Right atrium auricular region (tissue), 2 donors: ENCODE data around the gene UGT1A8. TPM values are rescaled to one million over a fixed set of nuclear protein-coding genes. Genes with fewer than 3 reads are reported as not detected.
"Not testable (repeated sequence)": the region's sequence is repeated elsewhere in the genome, so short reads cannot be mapped to it uniquely, and the experiment has no call there.

Source experiments
- DNase-seq: peaks from one replicate; pipeline ENCODE4 v3.0.0-alpha.2; 2019; ENCODE audit warnings: low spot score
- H3K27ac ChIP-seq, 2 donors: fragments of 200-600 bp; sonication (generic); 1 replicate in 1 of 2; 2 replicates in 1 of 2; pipeline ENCODE4 v1.5.1; 2016 to 2019
- H3K27me3 ChIP-seq, 2 donors: fragments of 200-600 bp; sonication (generic); one replicate each; pipeline versions ENCODE4 v1.5.1 to v1.6.0; 2017 to 2019
- H3K36me3 ChIP-seq: fragments of 200-600 bp; sonication (generic); one replicate; pipeline ENCODE4 v1.5.1; 2016
- H3K4me1 ChIP-seq, 2 donors: fragments of 200-600 bp; sonication (generic); one replicate each; pipeline versions ENCODE4 v1.5.1 to v1.6.0; 2017 to 2019
- H3K4me3 ChIP-seq, 2 donors: fragments of 200-600 bp; sonication (generic); 1 replicate in 1 of 2; 2 replicates in 1 of 2; pipeline ENCODE4 v1.5.1; 2017 to 2019; ENCODE audit warnings: mild to moderate bottlenecking in 1 of 2, moderate library complexity in 1 of 2
- H3K9me3 ChIP-seq, 2 donors: fragments of 200-600 bp; sonication (generic); one replicate each; pipeline ENCODE4 v1.5.1; 2019
- total RNA-seq, 2 donors: library from RNA; depleted of rRNA; stranded (reverse); fragments of >200 nt; gene quantifications; one replicate each; pipeline ENCODE4 v1.1.0, GENCODE V29; 2016
- TF ChIP-seq, protein P1 (sequence below), 2 donors: fragments of 200-600 bp; sonication (generic); IDR thresholded peaks; one replicate each; pipeline ENCODE4 v1.5.1; 2019; ENCODE audit warnings: antibody characterized with exemption in 2 of 2

Gene UGT1A8
- total RNA-seq, 2 donors from 2014 or later = not detected

DNA sequence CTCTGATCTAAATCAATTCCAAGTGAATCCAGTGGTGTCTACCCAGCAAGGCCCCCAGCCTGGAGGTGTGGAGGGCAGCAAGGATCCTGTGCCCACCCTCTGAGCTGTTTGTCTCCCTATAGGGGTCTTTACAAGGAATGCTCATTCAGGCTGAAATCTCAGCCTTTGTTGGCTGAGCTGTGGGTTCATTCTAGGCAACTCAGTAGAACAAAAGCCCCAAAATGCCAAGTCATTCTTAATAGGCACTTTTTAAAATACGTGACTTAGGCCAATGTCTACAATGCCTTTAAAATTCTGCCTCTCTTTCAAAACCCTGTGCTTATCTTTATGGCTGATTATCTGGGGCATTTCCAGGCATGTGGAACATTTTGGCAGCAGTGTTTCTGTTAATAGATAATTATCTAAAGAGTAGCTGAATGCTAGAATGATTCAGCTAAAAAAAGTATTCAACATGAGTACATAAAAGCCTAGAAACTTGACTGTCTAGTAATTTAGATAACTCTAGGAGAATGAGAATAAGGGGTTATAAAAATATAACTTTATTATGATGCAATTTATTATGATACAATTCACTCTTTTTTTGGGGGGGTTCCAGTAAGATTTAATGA lies 82.7 kb downstream of the UGT1A8 start:
- no peaks in the 10 kb centered on the region for H3K36me3 ChIP-seq
- no peaks in the 10 kb centered on the region for H3K4me1 ChIP-seq
- H3K4me3 ChIP-seq = no peak overlapping the region
- H3K27ac ChIP-seq = no peak overlapping the region
- DNase-seq = no peak
- TF ChIP-seq, protein P1, sequence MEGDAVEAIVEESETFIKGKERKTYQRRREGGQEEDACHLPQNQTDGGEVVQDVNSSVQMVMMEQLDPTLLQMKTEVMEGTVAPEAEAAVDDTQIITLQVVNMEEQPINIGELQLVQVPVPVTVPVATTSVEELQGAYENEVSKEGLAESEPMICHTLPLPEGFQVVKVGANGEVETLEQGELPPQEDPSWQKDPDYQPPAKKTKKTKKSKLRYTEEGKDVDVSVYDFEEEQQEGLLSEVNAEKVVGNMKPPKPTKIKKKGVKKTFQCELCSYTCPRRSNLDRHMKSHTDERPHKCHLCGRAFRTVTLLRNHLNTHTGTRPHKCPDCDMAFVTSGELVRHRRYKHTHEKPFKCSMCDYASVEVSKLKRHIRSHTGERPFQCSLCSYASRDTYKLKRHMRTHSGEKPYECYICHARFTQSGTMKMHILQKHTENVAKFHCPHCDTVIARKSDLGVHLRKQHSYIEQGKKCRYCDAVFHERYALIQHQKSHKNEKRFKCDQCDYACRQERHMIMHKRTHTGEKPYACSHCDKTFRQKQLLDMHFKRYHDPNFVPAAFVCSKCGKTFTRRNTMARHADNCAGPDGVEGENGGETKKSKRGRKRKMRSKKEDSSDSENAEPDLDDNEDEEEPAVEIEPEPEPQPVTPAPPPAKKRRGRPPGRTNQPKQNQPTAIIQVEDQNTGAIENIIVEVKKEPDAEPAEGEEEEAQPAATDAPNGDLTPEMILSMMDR (IDR thresholded peaks at IDR 0.05) = no peak
- H3K9me3 ChIP-seq = peaks cover 0 to 6% of the 10 kb centered on the region in 2 donors
- H3K27me3 ChIP-seq = no peaks in the 10 kb centered on the region

DNA sequence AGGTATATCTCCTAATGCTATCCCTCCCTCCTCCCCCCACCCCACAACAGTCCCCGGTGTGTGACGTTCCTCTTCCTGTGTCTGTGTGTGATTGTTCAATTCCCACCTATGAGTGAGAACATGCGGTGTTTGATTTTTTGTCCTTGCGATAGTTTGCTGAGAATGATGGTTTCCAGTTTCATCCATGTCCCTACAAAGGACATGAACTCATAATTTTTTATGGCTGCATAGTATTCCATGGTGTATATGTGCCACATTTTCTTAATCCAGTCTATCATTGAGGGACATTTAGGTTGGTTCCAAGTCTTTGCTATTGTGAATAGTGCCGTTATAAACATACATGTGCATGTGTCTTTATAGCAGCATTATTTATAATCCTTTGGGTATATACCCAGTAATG lies 83.4 kb downstream of the UGT1A8 start:
- not testable (repeated sequence) for H3K9me3 ChIP-seq, DNase-seq, H3K36me3 ChIP-seq, H3K27me3 ChIP-seq, H3K4me3 ChIP-seq, H3K27ac ChIP-seq, H3K4me1 ChIP-seq

DNA sequence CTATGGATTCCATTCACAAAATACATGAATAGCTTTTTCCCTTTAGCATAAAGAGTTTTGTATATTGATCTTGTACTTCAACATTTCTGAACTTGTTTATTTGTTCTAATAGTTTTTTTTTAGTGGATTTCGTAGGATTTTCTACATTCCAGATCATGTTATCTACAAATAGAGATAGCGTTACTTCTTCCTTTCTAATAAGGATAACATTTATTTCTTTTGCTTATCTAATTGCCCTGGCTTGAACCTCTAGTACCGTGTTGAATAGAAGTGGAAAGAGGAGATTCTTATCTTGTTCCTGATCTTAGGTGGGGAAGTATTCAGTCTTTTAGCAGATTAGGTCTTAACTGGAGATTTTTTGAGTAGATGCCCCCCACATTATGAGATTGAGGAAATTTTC lies 84.8 kb downstream of the UGT1A8 start:
- Histone ChIP-seq H3K36me3 (no peaks in the 10 kb centered on the region), H3K4me1 (no peaks in the 10 kb centered on the region), H3K9me3 (peaks cover 0 to 6% of the 10 kb centered on the region in 2 donors), H3K4me3 (no peak overlapping the region), H3K27me3 (no peaks in the 10 kb centered on the region), H3K27ac (no peak overlapping the region)
- DNase-seq = no peak
- TF ChIP-seq, protein P1 (IDR thresholded peaks at IDR 0.05) = no peak

DNA sequence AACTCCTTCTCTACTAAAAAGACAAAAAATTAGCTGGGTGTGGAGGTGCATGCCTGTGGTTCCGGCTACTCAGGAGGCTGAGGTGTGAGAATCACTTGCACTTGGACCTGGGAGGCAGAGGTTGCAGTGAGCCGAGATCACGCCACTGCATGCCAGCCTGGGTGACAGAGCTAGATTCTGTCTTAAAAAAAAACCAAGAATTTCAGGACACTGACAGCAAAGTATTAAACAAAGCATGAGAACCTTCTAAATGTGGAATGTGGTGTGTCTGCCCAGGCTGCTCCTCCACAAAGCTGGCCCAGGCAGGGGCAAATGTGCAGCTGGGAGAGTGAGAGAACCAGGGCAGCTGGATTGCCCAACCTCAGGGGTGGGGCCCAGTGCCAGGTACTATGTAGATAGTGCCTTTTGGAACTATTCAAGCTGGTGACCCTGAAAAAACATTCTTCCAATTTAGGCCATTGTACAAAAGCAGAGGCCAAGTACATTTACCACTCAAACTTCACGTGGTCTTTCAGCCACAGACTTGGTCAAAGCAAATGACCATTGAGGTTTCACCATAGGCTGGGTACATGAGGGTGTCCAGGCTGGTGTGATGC lies 88.6 kb downstream of the UGT1A8 start:
- H3K4me1 ChIP-seq = no peaks in the 10 kb centered on the region
- no peaks in the 10 kb centered on the region for H3K27me3 ChIP-seq
- H3K4me3 ChIP-seq = no peak overlapping the region
- no peak for DNase-seq
- no peak overlapping the region for H3K27ac ChIP-seq
- H3K9me3 ChIP-seq = peaks cover 0 to 6% of the 10 kb centered on the region in 2 donors
- H3K36me3 ChIP-seq = no peaks in the 10 kb centered on the region
- TF ChIP-seq, protein P1 (IDR thresholded peaks at IDR 0.05) = no peak

DNA sequence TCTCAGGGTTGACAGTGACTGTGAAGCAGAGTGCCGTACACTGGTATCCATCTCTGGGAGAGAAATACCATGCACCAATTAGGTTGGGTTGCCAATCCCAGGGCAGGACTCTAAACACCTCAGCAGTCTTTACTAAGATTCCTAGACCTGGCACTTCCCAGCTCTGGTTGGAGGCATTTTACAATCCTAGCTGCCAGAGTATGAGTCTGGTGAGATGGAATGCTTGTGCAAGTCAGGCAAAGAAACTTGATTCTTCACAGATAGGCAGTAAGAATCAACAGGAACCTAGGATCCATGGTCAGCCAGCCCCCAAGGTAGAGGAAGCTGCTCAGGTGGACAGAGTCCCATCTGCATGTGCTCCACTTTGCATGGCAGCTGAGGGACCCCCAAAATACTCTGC lies 89.3 kb downstream of the UGT1A8 start:
- no peak for DNase-seq
- Histone ChIP-seq H3K27me3 (no peaks in the 10 kb centered on the region), H3K4me3 (no peak overlapping the region), H3K36me3 (no peaks in the 10 kb centered on the region), H3K4me1 (no peaks in the 10 kb centered on the region), H3K27ac (no peak overlapping the region), H3K9me3 (peaks cover 0 to 6% of the 10 kb centered on the region in 2 donors)
- TF ChIP-seq, protein P1 (IDR thresholded peaks at IDR 0.05) = no peak

DNA sequence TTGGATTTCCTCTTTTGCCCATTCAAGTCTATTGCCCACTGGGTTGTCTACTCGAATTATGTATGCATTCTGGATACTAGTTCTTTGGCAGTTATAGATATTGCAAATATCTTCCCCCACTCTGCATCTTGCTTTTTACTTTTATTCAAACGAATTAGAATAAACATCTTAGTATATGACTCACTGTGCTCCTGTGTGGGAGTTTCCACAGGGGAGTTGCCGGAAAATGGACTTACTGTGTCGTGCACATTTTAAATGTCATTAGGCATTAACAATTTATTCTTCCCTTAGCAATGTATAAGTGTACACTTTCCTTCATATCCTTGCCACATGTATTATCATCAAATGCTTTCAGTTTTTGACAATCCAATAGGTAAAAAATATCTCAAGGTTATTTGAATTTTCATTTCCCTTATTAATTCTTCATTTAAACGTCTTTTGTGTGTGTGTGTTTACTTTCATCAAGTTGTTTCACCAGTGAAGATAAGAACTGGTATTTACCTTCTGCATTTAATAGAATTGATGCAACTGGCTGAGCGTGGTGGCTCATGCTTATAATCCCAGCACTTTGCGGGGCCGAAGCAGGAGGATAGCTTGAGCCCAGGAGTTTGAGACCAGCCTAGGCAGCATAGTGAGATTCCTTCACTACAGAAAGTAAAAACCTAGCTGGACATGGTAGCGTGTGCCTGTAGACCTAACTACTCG lies 90.7 kb downstream of the UGT1A8 start:
- TF ChIP-seq, protein P1 (IDR thresholded peaks at IDR 0.05) = no peak
- Histone ChIP-seq H3K36me3 (no peaks in the 10 kb centered on the region), H3K4me3 (no peak overlapping the region), H3K9me3 (peaks cover 0 to 6% of the 10 kb centered on the region in 2 donors), H3K27ac (no peak overlapping the region), H3K4me1 (no peaks in the 10 kb centered on the region), H3K27me3 (no peaks in the 10 kb centered on the region)
- DNase-seq = no peak
